Epithelial cell of prostate (primary cell): ENCODE results near the gene USHBP1.
A peak's percentile ranks its signal among the peaks of the same experiment; 100 is the strongest.

ENCODE experiments used
- DNase-seq: peaks from one replicate; pipeline ENCODE4 v3.0.0-alpha.2; 2011; ENCODE audit warnings: low read depth, low spot score
- H3K27ac ChIP-seq: fragments of 450-650 bp; 2 replicates; pipeline ENCODE4 v1.5.1; 2017; ENCODE audit warnings: mild to moderate bottlenecking

USHBP1 gene

DNA sequence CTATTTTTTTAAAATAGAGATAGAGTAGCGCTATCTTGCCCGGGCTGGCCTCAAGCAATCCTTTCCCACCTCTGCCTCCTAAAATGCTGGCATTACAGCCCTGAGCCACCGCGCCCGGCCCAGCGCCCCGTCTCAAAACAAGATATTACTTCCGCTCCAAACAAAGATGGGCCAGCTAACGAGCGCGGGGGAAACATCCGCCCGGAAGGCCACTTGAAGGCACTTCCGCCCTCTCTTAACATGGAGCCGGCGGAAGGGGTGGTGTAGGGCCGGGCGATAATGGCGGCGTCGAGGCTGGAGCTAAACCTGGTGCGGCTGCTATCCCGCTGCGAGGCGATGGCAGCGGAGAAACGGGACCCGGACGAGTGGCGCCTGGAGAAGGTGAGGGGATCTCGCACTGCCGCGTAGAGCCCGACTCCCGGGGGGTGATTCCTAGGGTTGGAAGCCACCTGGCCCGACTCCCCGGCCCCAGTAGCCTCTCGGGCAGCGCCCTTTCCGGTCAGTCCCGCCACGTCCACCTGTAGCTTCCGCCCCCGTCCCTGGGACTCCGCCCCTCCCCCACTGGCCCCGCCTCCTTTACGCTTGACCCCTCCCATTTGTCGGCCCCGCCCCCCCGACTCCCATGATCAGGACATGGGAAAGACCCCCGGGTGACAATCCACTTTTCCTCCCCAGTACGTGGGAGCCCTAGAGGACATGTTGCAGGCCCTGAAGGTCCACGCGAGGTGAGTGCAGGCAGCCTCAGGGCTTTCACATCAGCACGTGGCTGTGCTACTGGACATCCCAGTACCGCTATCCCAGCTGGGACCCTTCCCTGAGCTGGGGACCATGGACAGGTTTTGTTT is 49.2 kb downstream of the USHBP1 start, which contains the start of gene USE1:
TSS of gene USE1 (plus strand) at position 231 of the 845 bp plus-strand sequence. CDS start at position 280, 49 bp downstream.
- peak; percentile 59 for DNase-seq
- H3K27ac ChIP-seq = peak within 1 kb of the TSS; percentile 80

DNA sequence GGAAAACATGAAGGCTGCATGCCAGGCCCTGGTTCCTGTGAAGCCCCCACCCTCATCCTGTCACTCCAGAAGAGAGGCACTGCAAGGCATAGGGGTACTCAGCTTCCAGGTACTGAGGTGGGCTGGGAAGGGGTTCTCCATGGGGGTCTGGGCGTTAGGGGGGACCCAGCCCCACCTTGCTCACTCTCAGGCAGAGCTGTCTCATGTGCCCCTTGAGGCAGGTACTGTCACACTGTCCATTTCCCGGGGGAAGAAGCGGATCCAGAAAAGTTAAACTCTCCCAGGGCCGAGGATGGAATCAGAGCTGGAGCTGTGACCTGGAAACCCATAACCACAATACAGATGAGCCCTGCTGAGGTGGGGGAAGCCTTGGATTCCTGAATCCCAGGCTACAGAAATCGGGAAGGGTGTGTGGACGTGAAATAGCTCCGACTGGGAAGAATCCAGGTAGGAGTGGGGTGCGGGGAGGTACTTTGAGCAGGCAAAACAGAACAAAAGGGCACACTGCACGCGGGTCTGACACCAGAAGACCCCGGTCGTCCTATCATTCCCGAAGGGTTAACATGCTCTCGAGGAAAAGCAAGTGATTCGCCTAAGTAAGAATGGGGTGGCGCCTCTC is 49.9 kb downstream of the USHBP1 start:
- H3K27ac ChIP-seq = peak overlapping the region; percentile 80
- no peak for DNase-seq

DNA sequence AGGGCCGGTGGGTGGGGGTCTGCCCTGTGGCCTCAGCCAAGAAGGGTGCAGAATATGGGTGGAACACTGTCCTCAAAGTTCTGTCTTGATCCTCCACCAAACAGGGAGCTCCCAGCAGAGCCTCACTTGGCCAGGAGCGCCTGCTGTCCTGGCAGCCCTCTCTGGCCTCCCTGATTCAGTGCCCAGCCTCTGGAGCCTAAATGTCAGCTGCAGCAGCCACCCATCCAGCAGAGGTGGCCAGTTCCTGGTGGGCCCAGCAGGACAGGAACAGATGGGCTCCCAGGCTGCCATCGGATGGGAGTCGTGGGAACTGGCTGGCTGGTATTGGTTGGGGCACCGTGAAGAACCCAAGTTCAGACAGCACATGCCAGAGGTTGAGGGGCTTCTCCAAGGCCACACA is 51.2 kb downstream of the USHBP1 start:
- no peak overlapping the region for H3K27ac ChIP-seq
- DNase-seq = no peak

DNA sequence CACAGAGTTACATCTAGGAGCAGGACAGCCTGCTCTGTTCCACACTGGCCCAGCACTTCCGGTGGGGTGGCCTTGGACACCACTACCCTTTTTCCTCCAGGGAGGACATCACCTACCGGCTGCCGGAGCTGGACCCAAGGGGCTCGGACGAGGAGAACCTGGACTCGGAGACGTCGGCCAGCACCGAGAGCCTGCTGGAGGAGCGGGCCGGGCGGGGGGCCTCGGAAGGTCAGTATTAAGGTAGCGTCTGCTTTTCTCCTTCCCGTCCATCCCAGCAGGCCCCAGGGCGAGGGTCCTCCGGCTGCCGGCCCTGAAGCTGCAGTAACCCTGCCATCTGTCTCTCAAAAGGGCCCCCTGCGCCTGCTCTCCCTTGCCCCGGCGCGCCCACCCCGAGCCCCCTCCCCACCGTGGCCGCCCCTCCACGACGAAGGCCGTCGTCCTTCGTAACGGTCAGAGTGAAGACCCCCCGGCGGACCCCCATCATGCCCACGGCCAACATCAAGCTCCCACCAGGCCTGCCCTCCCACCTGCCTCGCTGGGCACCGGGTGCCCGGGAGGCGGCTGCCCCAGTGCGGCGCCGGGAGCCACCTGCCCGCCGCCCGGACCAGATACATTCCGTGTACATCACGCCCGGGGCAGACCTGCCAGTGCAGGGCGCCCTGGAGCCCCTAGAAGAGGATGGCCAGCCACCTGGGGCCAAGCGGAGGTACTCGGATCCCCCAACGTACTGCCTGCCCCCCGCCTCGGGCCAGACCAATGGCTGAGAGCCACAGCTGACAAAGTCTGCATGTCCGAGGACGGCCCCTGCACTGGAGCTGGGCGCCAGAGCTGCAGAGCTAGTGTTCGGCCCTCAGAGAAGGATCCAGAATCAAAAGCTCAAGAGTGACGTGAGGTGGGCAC is 52.7 kb downstream of the USHBP1 start:
- H3K27ac ChIP-seq = no peak overlapping the region
- no peak for DNase-seq

DNA sequence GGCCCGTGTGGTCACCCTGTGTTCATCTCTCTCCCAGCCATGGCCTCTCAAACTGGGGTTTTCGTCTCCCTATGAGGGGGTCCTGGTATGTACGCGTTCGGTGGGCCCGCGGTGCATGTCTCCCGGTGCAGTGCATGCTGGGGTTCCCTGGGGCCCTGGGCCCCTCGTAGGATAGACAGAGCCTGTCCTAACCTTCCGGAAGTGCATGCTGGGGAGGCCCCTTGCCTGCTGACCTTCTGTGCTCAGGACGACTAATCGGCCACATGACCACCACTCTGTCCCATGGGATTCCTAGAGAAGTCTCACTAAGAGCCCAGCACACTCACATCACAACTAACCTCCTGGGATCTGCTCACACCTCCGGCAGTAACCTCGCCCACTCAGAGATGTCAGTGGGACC is 54.2 kb downstream of the USHBP1 start:
- no peak overlapping the region for H3K27ac ChIP-seq
- no peak for DNase-seq

DNA sequence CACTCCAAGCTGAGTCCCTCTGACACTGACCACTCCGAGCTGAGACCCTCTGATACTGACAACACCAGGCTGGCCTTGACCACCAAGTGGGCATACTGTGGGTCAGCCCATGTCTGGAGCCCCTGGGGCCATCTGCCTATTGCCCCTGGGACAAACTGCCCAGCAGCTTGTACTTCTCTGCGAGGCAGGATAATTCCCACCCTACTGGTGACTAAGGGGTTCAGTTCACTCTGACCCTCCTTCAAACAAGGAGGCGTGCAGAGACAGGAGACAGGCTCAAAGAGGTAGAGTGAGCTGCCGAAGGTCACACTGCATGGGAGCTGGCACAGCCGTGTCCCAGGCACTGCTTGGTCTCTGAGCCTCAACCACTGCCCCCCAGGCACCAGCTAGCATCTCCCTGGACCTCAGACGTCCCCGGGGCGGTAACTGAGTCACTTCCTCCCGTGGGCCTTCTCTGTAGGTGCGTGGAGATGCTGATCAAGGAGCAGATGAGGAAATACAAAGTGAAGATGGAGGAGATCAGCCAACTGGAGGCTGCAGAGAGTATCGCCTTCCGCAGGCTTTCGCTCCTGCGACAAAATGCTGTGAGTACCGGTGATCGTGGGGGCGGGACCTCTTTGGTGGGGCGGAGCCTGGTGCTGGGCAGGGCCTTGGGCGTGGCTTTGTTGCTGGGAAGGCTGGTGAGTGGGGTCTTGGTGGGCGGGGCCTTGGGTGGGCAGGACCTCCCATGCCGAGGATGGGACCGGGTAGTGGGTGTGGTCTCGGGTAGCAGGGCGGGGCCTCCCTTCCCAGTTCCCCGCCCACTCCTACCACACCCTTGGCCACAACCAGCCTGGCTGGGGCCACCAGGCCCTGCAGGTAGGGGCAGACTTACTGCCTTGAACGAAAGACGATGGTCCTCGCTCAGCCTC is 55.2 kb downstream of the USHBP1 start:
- no peak overlapping the region for H3K27ac ChIP-seq
- no peak for DNase-seq

DNA sequence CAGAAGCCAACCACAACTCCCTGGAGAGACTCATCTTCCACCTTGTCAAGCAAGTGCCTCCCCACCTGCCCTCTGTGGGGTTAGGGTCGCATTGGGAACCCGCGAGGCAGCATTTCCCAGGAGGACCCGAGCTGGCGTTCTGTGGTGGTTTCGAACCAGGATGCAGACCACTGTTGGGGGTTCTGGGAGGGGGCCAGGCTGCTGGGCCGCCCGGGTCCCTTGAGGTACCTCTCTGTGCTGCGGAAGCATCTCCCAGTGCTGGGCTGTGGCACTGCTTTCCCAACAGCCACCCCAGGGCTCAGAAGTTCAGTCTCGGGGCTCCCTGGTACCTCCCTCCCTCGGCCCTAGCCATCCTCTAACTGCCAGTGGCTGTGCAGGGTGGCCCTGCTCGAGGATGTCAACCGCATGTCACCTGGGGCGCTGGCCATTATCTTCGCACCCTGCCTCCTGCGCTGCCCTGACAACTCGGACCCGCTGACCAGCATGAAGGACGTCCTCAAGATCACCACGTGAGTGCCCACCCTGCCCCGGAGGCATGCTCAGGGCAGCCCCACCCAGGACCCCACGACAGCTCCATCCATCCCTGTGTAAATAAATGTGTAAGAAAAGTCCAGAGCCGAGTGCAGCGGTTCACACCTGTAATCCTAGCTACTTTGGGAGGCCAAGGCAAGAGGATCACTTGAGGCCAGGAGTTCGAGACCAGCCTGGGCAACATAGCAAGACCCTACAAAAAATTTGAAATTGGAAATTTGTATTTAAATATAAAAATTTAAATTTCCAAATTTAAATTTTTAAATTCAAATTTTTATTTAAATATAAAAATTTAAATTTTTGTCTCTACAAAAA is 57.6 kb downstream of the USHBP1 start:
- no peak for DNase-seq
- no peak overlapping the region for H3K27ac ChIP-seq

DNA sequence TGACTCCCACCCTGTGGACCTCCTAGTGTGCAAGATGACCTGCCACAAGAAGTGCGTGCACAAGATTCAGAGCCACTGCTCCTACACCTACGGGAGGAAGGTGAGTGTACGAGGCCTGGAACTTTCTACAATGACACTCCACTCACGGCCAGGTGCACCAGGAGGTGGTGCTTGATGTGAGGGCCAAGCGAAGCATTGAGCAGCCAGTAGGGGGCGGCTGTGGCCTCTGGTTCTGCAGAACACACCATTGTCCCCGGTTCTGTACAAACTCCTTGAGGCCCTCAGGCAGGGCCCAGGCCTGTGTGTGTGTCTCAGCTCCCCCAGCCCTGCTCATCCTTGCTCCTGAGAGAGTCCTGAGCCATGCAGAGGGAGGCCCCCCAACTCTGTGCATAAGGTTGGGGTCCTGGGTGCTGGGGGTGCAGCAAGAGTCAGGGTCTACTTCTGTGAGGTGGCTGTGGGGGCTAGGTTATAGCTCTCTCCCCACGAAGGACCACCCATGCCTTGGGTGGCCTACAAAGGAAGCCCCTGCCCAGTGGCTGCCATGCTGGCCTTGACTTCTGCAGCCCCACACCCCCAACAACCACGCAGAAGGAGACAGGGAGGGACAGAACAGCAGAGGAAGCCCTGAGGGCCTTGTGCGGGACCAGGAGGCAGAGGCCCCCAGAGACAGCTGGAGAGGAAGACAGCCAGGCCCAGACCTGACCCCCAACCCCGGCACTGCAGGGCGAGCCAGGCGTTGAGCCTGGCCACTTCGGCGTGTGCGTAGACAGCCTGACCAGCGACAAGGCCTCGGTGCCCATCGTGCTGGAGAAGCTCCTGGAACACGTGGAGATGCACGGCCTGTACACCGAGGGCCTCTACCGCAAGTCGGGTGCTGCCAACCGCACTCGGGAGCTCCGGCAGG is 59.1 kb downstream of the USHBP1 start:
- DNase-seq = no peak
- no peak overlapping the region for H3K27ac ChIP-seq

DNA sequence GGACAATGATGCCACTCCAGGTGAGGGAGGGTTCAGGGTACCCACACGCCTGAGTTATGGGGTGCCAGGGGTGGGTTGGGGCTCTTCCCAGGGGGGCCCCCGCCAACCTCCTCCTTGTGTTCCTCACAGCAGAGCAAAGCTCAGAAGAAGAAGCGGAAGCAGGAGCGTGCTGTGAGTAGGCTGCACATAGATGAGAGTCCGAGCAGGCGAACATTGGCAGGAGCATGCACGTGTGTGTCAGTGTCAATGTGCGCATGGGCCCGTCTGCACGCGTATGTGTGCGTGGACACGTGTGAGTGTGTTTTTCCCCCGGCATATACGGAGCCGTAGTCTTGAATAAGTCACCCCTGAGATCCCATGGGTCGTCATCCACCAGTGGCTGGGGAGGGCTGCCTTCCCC is 61.8 kb downstream of the USHBP1 start:
- DNase-seq = no peak
- no peak overlapping the region for H3K27ac ChIP-seq

DNA sequence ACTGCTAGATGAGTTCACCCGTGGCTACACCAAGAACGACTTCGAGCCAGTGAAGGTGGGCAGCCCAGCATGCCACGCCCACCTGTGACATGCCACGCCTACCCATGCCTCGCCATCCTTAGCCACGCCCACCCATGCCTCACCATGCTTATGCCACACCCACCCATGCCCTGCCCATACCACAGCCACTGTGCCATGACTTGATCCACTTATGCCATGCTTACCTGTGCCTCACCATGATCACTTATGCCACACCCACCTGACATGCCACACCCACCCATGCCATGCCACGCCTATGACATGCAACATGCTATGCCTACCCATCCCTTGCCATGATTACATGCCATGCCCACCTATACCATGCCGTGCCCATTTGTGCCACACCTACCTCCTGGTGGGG is 62.3 kb downstream of the USHBP1 start:
- peak; percentile 5 for DNase-seq
- no peak overlapping the region for H3K27ac ChIP-seq

DNA sequence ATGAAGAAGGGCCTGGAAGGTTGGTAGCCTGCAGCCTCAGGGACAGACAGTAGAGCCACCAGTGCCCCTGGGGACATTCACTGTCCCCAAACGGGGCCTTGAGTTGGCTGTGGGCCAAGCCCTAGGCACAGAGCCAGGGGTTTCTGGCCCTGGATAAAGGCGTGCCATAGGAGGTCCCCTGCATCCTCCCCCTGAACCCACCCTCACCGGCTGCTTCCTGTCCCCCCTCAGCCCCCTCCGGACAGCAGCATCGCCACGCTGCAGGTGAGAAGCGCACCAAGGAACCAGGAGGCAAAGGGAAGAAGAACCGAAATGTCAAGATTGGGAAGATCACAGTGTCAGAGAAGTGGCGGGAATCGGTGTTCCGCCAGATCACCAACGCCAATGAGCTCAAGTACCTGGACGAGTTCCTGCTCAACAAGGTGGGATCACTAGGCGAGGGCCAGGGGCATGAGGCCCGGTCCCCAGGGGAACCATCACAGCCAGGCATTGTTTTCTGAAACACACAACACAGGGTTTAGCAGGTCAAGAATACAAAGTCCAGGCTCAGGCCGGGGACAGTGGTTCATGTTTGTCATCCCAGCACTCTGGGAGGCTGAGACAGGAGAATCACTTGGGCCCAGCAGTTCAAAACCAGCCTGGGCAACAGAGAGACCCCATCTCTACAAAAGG is 64.0 kb downstream of the USHBP1 start:
- no peak for DNase-seq
- no peak overlapping the region for H3K27ac ChIP-seq
